ENCODE data around the gene KCTD13.
A peak's percentile ranks its signal among the peaks of the same experiment; 100 is the strongest.
"Not testable (repeated sequence)": the region's sequence is repeated elsewhere in the genome, so short reads cannot be mapped to it uniquely, and the experiment has no call there.

Gene KCTD13

DNA sequence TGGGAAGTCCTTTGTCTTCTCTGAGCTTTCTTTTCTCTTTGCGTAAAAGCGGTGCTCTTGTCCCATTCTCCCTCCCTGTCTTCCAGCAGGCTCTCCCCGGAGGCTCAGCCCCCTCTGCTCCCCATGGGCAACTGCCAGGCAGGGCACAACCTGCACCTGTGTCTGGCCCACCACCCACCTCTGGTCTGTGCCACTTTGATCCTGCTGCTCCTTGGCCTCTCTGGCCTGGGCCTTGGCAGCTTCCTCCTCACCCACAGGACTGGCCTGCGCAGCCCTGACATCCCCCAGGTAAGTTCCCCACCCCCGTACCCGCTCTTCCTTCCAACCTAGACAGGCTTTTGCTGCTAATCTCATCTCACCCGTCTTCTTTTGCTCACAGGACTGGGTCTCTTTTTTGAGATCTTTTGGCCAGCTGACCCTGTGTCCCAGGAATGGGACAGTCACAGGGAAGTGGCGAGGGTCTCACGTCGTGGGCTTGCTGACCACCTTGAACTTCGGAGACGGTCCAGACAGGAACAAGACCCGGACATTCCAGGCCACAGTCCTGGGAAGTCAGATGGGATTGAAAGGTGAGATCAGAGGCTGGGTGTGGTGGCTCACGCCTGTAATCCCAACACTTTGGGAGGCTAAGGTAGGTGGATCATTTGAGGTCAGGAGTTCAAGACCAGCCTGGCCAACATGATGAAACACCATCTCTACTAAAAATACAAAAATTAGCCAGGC, 37.2 kb upstream of the KCTD13 start:
- TF ChIP-seq POLR2A (IDR thresholded peaks at IDR 0.05; ENCODE audit: low read depth, low read length) (no peak), POLR2AphosphoS5 (IDR thresholded peaks at IDR 0.05; ENCODE audit: low read depth, low read length) (no peak), POU2F2 (IDR thresholded peaks at IDR 0.05; ENCODE audit: low read depth, low read length) (no peak), SPI1 (IDR thresholded peaks at IDR 0.05; ENCODE audit: low read depth, low read length) (no peak), TAF1 (IDR thresholded peaks at IDR 0.05; ENCODE audit: low read depth, low read length) (no peak), PAX5 (IDR thresholded peaks at IDR 0.05; ENCODE audit: insufficient read depth, low read length, severe bottlenecking) (no peak)
- DNase-seq (ENCODE audit: insufficient read length, low spot score) = no peak
- FAIRE-seq = no peak

DNA sequence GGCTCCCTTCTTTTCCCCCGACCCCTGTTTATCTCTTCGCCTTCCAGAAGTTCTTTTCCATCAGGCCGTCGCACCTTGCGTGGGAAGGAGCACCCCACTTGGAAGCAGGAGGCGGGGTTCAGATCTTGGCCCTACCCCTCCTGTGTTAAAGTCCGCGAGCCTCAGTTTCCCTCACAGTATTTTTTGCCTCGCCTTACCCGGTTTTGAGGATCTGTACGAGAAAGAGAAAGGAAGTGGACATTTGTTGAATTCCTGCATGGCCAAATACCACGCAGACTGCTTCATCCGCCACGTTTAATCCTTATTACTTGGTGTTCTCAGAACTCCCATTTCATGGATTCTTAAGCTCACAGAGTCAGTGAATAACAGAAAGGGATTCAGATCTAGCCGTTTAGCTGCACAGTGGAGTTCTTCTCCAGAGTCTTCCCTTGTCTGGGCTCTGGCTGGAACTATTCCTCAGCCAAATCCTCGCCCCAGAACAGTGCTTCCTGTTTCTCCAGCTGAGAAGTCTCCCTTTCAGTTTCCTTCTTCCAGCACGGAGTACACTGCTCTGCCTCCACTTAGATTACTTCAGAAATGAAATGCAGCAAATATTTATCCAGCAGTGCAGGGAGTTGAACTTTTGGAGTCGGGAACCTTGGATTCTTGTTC, 36.4 kb upstream of the KCTD13 start:
- no peak for FAIRE-seq
- DNase-seq (ENCODE audit: insufficient read length, low spot score) = no peak
- TF ChIP-seq SPI1 (IDR thresholded peaks at IDR 0.05; ENCODE audit: low read depth, low read length) = no peak

DNA sequence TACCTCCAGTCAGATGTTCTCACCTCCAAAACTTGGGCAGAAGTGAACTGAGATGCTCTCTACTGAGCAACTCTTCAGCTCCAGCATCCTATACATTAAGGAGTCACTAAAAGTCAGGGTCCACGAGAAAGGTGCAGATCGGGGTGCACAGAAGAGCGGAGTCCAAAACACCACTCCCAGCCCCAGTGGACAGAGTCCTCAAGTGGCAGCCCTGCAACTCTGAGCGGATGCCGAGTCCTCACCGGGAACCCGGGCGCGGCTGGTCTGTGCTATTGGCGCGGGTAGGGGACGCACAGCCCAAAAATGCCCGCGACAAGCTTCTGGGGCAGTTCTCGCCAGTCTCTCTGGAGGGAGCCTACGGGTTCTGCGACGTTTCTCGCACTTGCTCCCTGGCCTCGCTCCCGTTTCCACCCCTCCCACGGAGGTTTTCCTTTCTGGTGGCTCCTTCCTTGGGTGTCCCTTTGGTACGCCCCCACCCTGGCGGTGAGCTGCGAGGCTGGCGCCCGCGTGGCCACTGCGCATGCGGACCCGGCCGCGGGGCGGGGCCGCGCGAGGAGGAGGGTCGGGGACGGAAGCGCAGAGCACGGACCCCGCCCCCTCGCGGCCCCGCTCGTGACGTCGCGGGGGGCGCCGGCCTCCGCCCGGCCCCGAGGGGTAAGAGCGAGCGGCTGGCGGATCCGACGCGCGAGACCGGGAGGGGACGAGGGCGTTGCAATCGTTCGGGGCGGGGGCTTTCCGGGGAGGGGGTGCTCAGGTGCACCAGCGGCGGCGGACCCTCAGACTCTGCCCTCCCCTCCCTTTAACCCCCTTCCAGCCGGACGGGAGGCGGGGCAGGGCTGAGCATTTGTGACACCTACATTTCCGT, 35.7 kb upstream of the KCTD13 start, which contains the start of gene TMEM219:
TMEM219 (plus strand) TSS at position 601 of the 865 bp plus-strand sequence. CDS start 1,065 bp downstream, outside the sequence.
- TF ChIP-seq TAF1 (IDR thresholded peaks at IDR 0.05; ENCODE audit: low read depth, low read length) (peak; percentile 74; the same call in 1 of the 2 replicates), POLR2A (IDR thresholded peaks at IDR 0.05; ENCODE audit: low read depth, low read length) (peak; percentile 54; the same call in 1 of the 2 replicates), POLR2AphosphoS5 (IDR thresholded peaks at IDR 0.05; ENCODE audit: low read depth, low read length) (peak; percentile 48; the same call in 1 of the 2 replicates), POU2F2 (IDR thresholded peaks at IDR 0.05; ENCODE audit: low read depth, low read length) (no peak), PAX5 (IDR thresholded peaks at IDR 0.05; ENCODE audit: insufficient read depth, low read length, severe bottlenecking) (no peak)
- peak; percentile 96 for FAIRE-seq
- peak; percentile 98 for DNase-seq (ENCODE audit: insufficient read length, low spot score)

DNA sequence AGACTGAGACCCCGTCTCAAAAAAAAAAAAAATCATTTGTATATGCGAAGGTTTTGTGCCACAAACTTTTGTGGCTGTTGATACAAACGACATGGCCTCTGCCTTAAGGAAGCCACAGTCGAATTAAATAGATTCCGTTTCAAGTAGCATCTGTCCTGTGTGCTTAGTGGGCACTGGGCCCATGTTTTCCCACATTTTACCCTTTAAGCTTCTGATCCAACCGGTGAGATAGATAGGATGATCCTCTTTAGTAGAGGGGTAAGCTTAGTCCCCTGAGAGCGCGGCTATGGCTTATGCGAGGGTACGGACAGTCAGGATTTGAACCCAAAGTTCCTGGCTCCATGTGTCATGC, 35.1 kb upstream of the KCTD13 start:
- FAIRE-seq (no peak), DNase-seq (ENCODE audit: insufficient read length, low spot score) (no peak)
- TF ChIP-seq POLR2AphosphoS5 (IDR thresholded peaks at IDR 0.05; ENCODE audit: low read depth, low read length) = no peak
- no peak for TF ChIP-seq POLR2A (IDR thresholded peaks at IDR 0.05; ENCODE audit: low read depth, low read length)
- no peak for TF ChIP-seq SPI1 (IDR thresholded peaks at IDR 0.05; ENCODE audit: low read depth, low read length)
- TF ChIP-seq POU2F2 (IDR thresholded peaks at IDR 0.05; ENCODE audit: low read depth, low read length) = no peak
- no peak for TF ChIP-seq PAX5 (IDR thresholded peaks at IDR 0.05; ENCODE audit: insufficient read depth, low read length, severe bottlenecking)
- no peak for TF ChIP-seq TAF1 (IDR thresholded peaks at IDR 0.05; ENCODE audit: low read depth, low read length)

DNA sequence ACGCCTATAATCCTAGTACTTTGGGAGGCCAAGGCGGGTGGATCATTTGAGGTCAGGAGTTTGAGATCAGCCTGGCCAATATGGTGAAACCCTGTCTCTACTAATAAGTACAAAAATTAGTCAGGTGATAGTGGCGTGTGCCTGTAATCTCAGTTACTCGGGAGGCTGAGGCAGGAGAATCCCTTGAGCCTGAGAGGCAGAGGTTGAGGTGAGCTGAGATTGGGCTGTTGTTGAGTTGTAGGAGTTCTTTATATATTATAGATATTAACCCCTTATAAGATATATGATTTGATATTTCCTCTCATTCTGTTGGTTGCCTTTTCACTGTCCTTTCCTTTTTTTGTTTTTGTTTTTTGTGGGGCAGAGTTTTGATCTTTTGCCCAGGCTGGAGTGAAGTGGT, 33.8 kb upstream of the KCTD13 start:
- not testable (repeated sequence) for DNase-seq (ENCODE audit: insufficient read length, low spot score); FAIRE-seq

DNA sequence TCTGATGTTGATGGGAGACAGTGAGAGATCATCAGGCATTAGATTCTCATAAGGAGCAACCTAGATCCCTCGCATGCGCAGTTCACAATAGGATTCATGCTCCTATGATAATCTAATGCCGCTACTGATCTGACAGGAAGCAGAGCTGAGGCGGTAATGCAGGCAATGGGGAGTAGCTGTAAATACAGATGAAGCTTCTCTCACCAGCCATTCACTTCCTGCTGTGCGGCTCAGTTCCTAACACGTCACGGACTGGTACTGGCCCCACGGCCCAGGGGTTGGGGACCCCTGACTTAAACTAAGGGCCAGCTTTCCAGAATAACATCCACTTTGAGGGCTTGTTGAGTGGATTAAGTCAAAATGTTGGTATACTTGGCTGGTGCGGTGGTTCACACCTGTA, 33.3 kb upstream of the KCTD13 start:
- no peak for TF ChIP-seq SPI1 (IDR thresholded peaks at IDR 0.05; ENCODE audit: low read depth, low read length)
- no peak for TF ChIP-seq PAX5 (IDR thresholded peaks at IDR 0.05; ENCODE audit: insufficient read depth, low read length, severe bottlenecking)
- no peak for TF ChIP-seq POU2F2 (IDR thresholded peaks at IDR 0.05; ENCODE audit: low read depth, low read length)
- no peak for TF ChIP-seq POLR2A (IDR thresholded peaks at IDR 0.05; ENCODE audit: low read depth, low read length)
- TF ChIP-seq POLR2AphosphoS5 (IDR thresholded peaks at IDR 0.05; ENCODE audit: low read depth, low read length) = no peak
- FAIRE-seq (no peak), DNase-seq (ENCODE audit: insufficient read length, low spot score) (no peak)

DNA sequence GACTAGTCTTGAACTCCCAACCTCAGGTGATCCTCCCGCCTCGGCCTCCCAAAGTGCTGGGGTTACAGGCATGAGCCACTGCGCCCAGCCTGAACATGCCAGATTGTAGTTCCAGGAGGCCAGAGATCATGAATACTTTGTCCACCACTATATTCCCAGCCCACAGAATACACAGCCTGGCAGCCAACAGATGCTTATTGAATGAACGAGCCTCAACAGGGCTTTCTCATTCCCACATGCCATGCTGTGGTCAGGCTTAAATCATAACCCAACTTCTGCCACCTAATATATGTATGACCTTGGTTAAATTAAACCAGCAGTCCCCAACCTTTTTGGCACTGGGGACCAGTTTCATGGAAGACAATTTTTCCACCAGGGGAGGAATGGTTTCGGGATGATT, 32.7 kb upstream of the KCTD13 start:
- DNase-seq (ENCODE audit: insufficient read length, low spot score) = no peak
- TF ChIP-seq POLR2AphosphoS5 (IDR thresholded peaks at IDR 0.05; ENCODE audit: low read depth, low read length) (no peak), PAX5 (IDR thresholded peaks at IDR 0.05; ENCODE audit: insufficient read depth, low read length, severe bottlenecking) (no peak), POU2F2 (IDR thresholded peaks at IDR 0.05; ENCODE audit: low read depth, low read length) (no peak), POLR2A (IDR thresholded peaks at IDR 0.05; ENCODE audit: low read depth, low read length) (no peak), TAF1 (IDR thresholded peaks at IDR 0.05; ENCODE audit: low read depth, low read length) (no peak), SPI1 (IDR thresholded peaks at IDR 0.05; ENCODE audit: low read depth, low read length) (no peak)
- no peak for FAIRE-seq

DNA sequence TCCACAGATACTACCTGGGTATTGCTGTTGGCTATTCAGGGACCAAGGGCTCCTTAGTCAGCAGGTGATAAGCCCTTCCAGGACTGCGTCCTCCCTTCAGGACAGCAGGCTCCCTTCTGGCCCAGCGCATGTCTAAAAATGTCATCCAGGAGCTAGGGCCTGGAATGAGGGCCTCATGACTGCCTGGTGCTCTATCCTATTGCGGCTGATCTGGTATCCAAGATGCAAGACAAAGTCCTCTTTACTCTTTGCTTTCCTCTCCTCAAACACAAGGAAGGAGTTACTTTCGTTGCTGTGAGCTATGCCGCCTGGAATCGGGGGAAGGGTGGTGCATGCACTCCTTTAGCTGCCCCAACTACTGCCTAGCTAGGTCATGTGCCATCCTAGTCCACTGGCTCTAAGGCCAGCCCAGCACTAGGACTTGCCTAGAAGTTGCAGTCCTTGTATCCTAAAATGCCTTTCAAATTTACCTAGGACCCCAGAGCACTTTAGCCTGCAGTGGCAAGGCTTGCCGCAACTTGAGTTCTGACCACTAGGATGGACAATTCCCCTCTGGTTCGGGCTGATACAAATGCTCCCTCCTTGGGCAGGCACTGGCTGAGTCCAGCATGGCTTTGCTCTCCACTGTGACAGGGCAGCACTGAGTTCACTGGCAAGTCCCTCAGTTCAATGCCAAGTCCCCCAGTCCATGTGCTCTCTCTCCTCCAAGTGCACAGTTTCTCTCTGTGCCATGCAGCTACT, 25.8 kb upstream of the KCTD13 start:
- DNase-seq (ENCODE audit: insufficient read length, low spot score) = no peak
- no peak for TF ChIP-seq POLR2A (IDR thresholded peaks at IDR 0.05; ENCODE audit: low read depth, low read length)
- no peak for TF ChIP-seq TAF1 (IDR thresholded peaks at IDR 0.05; ENCODE audit: low read depth, low read length)
- TF ChIP-seq PAX5 (IDR thresholded peaks at IDR 0.05; ENCODE audit: insufficient read depth, low read length, severe bottlenecking) = no peak
- TF ChIP-seq POU2F2 (IDR thresholded peaks at IDR 0.05; ENCODE audit: low read depth, low read length) = no peak
- TF ChIP-seq POLR2AphosphoS5 (IDR thresholded peaks at IDR 0.05; ENCODE audit: low read depth, low read length) = no peak
- no peak for TF ChIP-seq SPI1 (IDR thresholded peaks at IDR 0.05; ENCODE audit: low read depth, low read length)
- no peak for FAIRE-seq

DNA sequence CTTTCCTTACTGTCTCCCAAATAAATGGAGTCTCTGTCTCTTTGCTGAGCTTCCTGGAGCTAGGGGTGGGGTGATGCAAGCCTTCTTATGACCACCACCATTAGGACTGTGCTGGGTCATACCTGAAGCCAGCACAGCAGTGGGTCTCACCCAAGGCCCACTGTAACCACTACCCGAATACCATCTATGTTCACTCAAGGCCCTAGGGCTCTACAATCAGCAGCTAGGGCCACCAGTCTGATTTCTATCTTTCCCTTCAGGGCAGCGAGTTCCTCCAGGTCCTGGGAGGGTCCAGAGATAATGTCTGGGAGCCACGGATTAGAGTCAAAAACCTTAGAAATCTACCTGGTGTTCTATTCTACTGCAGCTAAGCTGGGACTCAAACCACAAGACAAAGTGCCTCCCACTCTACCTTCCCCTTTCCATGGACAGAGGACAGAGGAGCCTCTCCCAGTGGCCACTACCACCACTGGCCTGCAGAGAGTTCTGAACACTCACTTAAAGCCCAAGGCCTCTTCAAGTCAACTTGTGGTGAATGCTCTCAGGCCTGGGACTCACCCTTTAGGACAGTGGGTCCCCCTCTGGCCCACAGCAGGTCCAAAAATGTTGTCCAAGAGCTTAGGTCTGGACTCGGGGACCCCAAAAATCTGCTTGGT, 24.9 kb upstream of the KCTD13 start:
- TF ChIP-seq TAF1 (IDR thresholded peaks at IDR 0.05; ENCODE audit: low read depth, low read length) (no peak), POLR2A (IDR thresholded peaks at IDR 0.05; ENCODE audit: low read depth, low read length) (no peak), SPI1 (IDR thresholded peaks at IDR 0.05; ENCODE audit: low read depth, low read length) (no peak), PAX5 (IDR thresholded peaks at IDR 0.05; ENCODE audit: insufficient read depth, low read length, severe bottlenecking) (no peak), POU2F2 (IDR thresholded peaks at IDR 0.05; ENCODE audit: low read depth, low read length) (no peak), POLR2AphosphoS5 (IDR thresholded peaks at IDR 0.05; ENCODE audit: low read depth, low read length) (no peak)
- DNase-seq (ENCODE audit: insufficient read length, low spot score) (no peak), FAIRE-seq (no peak)
